CD4-positive, alpha-beta T cell treated with Interleukin-10 for 1 hour (primary cell): ENCODE measurements around the gene VTCN1.
"Not testable (repeated sequence)": the region's sequence is repeated elsewhere in the genome, so short reads cannot be mapped to it uniquely, and the experiment has no call there.

ENCODE experiments used
- DNase-seq: peaks from one replicate; pipeline ENCODE4 v3.0.0-alpha.2; 2020

VTCN1 gene

GRCh38 chr1:117121589-117122329 lies 89.0 kb downstream of the VTCN1 start, which contains the start of gene TRIM45:
TSS of gene TRIM45 (minus strand) at chr1:117121749. CDS start at chr1:117121201, 548 bp downstream.
- DNase-seq, result peak; percentile 89

- DNase-seq, result no peak
Measured at GRCh38 chr1:117120774-117121588, 89.7 kb downstream of the VTCN1 start.

GRCh38 chr1:117119144-117119543 lies 91.6 kb downstream of the VTCN1 start:
- DNase-seq, result not testable (repeated sequence)

- no peak for DNase-seq
Measured at GRCh38 chr1:117118137-117118536, 92.6 kb downstream of the VTCN1 start.

GRCh38 chr1:117117697-117118096 lies 93.0 kb downstream of the VTCN1 start:
- no peak for DNase-seq

- no peak for DNase-seq
Measured at GRCh38 chr1:117116784-117117130, 94.0 kb downstream of the VTCN1 start.

- DNase-seq, result no peak
Measured at GRCh38 chr1:117116090-117116783, 94.5 kb downstream of the VTCN1 start.

- DNase-seq, result no peak
Measured at GRCh38 chr1:117114877-117115276, 95.8 kb downstream of the VTCN1 start.

GRCh38 chr1:117113199-117113598 lies 97.5 kb downstream of the VTCN1 start:
- DNase-seq, result no peak

GRCh38 chr1:117112047-117112717 lies 98.5 kb downstream of the VTCN1 start:
- DNase-seq, result no peak

GRCh38 chr1:117110774-117111173 lies 100.0 kb downstream of the VTCN1 start:
- no peak for DNase-seq

- no peak for DNase-seq
Measured at GRCh38 chr1:117107364-117107763, 103.4 kb downstream of the VTCN1 start.

GRCh38 chr1:117106478-117106877 lies 104.2 kb downstream of the VTCN1 start:
- no peak for DNase-seq

GRCh38 chr1:117105722-117106121 lies 105.0 kb downstream of the VTCN1 start:
- DNase-seq, result no peak

GRCh38 chr1:117104986-117105385 lies 105.7 kb downstream of the VTCN1 start:
- DNase-seq, result no peak

GRCh38 chr1:117101858-117102257 lies 108.9 kb downstream of the VTCN1 start:
- not testable (repeated sequence) for DNase-seq

GRCh38 chr1:117101334-117101733 lies 109.4 kb downstream of the VTCN1 start:
- no peak for DNase-seq

GRCh38 chr1:117098287-117098890 lies 112.3 kb downstream of the VTCN1 start:
- DNase-seq, result no peak

- no peak for DNase-seq
Measured at GRCh38 chr1:117097443-117097842, 113.3 kb downstream of the VTCN1 start.

GRCh38 chr1:117096951-117097408 lies 113.7 kb downstream of the VTCN1 start:
- DNase-seq, result no peak

GRCh38 chr1:117094841-117095604 lies 115.7 kb downstream of the VTCN1 start:
- DNase-seq, result no peak
